ENCODE results near the gene DAPP1.

DAPP1 gene

DNA sequence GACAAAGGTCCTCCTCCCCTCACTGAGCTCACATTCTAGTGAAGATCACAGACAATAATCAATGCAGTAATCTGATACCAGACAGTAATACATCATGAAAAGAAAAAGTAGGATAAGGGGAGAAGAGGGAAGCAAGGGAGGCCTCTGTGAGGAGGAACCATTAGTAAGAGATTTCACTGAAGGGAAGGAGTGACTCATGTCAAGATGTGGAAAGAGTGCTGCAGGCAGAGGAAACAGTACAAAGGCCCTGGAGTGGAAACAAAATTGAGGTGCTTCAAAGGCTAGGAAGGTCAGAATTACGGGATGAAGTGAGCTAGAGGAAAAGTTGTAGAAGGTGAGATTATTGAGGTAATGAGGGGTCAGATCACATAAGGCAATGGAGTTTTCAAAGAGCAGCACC lies 39.5 kb downstream of the DAPP1 start:
- DNase-seq, result no peak

DNA sequence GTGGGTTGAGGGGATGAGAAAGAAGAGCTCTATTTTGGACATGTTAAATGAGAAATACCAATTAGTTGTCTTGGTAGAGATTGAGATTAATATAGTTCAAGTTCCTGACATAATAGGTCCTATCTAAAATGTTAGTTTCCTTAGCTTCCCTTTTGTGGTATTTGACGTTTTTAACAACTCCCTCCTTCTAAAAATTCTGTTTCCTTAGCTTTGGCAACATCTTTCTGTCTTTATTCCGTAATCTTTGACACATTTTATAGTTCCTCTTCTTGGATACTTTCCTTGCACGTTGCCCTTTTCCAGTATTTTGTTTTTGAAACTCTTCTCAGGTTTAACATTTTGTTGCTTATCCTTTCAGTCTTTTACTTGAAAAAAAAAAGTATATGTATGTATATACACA lies 40.7 kb downstream of the DAPP1 start:
- no peak for DNase-seq

DNA sequence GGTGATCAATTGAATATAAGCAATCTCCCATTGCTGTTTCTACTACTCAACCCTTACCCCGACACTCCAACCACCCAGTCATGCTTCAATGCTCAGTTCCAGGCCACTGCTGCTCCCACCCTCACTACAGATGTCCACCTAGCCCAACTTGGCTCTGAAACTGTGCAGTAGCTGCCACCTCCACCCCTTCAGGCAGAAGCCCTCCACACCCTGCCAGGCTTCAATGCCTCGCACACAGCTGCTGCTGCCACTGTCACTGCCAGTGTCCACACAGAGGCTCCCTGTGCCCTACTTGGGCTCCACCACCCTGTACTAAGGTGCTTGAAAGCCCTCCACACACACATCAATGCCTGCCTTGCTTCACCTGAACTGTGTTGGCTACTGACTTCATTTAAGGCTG lies 43.0 kb downstream of the DAPP1 start:
- DNase-seq, result no peak

DNA sequence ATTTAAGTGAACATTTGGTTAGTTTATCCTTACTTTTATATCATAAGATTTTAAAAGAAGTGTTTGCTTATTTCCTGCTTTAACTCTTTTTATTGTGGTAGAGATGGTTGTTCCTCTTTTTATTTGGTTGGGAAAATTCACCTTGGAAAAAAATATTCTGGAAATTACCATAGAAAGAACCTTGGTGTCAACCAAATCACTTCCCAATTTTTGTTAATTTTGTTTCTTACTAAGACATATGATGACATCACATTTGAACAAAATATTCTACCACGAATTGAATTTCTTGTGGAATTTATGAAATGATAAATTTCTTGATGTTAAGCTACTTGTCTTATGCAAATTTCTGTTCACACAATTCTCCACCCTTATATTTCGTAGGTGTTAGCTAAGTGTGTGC lies 43.9 kb downstream of the DAPP1 start:
- DNase-seq, result no peak

DNA sequence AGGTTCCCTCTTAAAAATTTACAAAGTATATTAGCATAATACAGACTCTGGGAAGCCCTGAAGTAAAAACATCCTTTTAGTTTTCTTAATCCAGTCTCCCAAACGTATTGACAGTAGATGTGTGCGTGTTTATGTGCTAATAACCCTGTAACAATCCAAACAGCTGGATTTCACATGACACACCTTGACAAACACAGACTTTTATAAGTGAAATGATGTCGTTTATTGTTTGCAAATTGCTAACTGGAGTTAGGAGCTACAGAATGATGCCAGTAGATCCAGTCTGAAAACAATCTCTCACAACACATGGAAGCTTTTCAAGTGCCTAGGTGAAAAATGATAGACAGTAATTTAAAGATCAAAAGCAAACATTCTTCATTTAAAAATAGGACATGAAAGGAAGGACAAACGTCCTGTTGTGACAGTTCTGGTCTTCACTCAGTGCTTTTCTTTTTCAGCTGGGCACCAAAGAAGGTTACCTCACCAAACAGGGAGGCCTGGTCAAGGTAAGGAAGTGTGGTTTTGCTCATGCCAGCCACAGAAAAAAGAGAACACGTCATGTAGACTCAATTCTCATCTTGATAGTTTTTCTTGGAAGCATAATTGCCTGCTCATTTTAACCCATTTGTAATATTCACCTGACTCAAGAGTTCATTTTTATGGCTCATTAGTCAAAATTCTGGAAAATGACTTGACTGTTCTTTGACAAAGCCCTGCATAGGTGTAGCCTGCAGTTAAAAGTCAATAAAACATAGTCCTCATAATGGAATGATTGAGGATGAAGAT lies 44.7 kb downstream of the DAPP1 start:
- no peak for DNase-seq

DNA sequence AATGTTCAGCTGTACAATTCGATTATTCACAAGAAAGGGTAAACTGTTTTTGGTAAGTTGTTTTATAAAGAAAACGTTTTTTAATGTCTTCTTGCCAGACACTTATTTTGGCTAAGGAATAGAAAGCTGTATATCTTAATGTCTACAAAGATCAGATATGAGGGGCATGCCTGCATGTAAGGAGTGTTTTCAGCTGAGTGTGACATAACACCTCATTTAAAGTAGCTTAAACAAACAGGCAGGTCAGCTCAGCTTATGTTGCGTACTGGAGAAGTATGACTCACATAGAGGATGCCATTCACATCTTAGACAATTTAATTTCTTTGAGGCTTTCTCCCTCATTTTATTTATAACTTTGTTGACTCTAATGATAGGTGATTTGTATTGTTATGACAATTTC lies 47.2 kb downstream of the DAPP1 start:
- DNase-seq, result no peak

DNA sequence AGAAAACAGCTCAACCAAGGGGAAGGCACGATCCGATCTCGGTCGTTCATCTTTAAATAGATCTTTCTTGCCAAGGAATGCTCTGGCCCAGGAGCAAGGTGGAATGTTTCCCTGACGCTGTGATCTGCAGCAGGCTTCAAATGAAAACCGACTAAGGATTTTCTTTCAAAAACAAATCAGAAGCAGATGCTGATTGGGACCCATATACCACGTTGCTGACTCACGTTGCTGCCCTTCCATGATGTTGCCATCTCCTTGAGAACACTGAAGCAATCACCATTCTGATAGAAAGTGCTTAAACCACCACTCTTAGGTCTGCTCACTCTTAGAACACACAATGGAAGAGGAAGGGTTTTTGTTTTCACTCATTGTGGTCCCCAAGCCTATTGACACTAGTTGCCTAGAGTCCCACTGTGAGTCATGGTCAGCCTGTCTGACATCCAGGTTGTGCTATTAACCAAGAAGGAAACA lies 51.5 kb downstream of the DAPP1 start:
- no peak for DNase-seq

DNA sequence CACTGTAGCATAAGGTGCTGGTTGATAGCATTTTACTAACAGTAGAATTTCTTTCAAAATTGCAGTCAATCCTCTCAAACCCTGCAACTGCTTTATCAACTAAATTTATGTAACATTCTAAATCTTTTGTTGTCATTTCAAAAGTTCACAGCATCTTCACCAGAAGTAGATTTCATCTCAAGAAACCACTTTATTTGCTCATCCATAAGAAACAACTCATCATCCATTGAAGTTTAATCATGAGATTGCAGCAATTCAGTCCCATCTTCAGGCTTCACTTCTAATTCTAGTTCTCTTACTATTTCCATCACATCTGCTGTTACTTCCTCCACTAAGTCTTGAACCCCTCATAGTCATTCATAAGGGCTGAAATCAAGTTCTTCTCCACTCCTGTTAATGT lies 55.9 kb downstream of the DAPP1 start:
- DNase-seq, result no peak

DNA sequence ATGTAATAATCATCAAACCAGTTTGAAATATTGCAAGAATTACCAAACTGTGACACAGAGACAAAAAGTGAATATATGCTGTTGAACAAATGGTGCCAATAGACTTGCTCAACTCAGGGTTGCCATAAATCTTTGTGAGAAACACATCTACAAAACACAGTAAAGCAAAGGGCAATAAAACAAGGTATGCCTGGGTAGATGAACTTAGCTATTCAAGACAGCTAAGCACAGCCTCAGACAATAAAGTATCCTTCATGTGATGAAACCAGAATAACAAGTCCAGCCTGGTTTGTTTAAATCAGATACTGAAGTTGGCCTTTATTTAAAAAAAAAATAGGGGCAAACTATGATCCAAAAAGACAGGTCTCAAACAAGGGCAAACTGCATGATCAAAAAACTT lies 58.4 kb downstream of the DAPP1 start:
- DNase-seq, result no peak

DNA sequence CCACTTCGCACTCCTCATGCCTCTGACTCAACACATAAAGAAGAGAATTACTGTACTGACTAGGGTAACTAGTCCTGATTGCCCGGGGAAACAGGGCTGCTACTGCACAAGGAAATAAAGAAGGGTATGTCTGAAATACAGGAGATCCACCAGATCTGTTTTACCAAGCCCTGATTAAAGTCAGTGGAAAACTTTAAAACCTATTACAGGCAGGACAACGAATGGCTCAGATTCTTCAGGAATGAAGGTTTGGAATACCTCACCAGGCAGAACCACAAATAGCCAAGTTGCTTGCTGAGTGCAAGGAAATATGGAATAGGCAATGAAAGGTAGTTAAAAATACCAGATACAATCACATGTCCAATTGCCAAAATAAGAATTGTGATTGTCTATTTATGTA lies 60.3 kb downstream of the DAPP1 start:
- no peak for DNase-seq

DNA sequence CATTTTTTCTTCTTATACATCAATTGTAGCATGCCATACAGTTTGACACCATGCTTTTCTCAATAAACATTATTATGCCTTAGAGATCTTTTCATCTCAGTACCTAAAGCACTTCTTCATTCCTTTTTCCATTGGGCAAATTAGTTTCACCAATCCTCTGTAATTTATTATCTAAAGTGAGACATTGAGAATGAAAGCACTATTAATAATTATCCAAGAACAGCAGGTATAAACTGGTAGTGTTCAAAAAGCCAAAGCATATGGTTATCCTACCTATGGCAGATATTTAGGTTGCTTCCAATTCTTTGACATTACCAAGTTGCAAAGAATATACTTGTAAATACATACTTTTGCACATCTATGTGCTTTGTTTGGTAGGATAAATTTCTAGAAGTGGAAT lies 62.0 kb downstream of the DAPP1 start:
- DNase-seq, result no peak

DNA sequence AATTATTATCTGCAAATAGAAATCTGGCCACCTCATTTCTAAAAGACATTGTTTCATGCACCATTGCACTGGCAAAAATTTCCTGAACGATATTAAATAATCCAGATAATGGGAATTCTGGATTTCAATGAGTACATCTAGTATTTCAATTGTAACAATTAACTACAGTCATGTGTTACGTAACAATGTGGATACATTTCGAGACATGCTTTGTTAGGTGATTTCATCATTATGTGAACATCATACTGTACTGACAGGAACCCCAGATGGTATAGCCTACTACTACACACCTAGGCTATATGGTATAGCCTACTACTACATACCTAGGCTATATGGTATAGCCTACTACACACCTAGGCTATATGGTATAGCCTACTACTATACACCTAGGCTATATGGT lies 62.8 kb downstream of the DAPP1 start:
- no peak for DNase-seq

DNA sequence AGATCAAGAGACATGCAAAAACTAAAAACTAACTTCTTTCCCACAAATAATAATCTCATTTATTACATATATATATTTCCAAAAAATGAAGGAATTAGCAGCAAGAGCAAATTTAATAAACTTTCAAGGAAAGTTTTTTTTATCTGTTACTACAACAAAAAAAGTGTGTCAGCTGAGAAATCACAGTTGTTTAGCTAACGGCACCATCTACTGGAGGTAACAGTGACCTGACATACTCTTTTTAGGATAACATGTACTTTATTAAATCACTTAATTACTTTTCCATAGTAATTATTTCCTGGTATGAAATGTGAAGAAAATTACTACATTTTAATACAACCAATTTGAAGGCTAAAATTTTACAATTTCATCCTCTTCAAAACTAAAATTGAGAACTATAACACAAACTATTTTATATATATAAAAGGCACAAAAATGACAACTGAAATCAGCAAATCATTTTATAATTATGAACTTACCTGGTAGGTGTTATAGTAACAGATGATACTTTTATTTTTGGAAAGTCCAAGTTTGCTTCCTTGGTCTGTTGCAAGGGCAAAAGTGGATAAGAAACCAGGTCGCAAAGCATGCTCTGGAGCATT lies 68.5 kb downstream of the DAPP1 start:
- DNase-seq, result no peak

DNA sequence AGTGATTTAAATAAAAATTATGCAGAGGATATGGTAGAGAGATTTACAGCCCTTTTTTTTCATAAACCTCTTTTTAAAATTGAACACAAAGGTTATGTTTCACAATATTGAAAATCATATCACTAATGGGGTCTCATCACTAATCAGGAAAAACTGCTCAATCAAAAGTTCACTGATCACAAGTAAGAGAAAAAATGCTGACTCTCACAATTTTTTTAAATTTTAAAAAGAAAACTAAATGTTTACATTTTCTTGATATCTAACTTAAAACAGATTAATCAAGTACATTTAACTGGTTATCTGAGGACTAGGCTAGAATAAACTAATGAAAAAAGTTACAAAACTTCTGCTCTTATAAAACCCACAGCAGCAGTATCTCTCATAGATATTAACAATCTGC lies 69.1 kb downstream of the DAPP1 start:
- no peak for DNase-seq

DNA sequence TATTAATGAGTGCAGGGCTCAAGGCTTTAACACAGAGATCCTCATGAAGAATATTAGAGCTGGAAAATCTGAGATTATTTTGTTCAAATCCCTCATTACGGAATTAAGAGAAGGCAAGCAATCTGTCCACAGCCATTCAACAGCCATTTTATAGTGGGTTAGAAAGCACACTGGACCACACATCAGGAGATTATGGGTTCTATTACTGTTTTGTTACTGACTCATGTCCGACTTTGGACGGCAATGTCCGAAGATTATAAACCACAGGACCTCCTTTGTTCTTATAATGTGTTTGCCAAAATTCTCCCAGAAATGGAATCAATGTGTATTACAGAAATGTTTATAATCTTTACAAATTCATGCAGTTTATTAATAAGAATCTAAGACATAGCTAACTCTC lies 69.5 kb downstream of the DAPP1 start:
- no peak for DNase-seq

DNA sequence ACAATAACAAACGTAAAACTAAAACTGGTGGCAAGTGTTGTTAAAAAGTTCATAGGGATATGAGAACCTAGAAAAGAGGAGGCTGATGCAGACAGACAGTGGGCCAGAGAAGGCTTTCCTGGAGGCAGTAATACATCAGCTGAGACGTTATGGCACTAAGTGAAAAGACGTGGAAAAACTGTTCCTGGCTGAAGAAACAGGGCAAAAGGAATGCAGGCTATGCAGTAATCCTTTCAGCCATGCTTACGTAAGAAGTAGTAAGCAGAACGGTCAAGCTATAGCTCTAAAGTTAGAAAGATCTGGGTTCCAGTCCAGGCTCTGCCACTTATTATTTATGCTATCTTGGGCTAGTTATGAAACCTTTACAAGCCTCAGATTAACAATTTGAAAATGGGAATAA lies 71.2 kb downstream of the DAPP1 start:
- no peak for DNase-seq

DNA sequence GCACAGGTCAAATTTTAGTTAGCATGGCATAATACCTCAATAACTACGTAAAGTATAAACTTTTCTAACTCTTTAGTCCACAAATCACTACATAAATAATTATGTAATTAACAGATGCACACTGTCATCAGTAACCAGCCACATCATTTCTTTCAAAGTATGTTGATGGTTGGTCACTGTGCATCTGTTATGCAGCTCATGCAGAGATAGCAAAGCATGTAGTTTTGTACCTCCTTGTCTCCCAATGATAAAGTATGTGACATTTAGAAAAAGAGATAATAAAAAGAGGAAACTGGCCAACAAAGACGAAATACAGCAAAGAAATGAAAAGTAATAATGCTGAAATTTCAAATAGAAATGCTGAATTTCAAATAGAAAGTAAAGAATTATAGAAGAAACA lies 74.7 kb downstream of the DAPP1 start:
- DNase-seq, result no peak

DNA sequence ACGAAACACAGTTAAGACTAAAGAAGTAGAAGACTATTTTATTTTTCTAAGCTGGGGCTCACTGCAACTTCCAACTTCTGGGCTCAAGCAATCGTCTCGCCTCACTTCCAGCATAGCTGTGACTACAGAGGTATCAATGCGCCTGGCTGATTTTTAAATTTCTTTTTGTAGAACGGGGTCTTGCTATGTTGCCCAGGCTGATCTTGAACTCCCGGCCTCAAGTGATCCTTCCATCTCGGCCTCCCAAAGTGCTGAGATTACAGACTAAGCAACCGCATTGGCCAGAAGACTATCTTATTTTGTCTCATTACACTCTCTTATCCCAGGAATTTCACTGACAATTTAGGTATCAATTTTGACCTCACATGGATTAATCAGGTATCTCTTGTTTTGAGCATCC lies 76.4 kb downstream of the DAPP1 start:
- no peak for DNase-seq

DNA sequence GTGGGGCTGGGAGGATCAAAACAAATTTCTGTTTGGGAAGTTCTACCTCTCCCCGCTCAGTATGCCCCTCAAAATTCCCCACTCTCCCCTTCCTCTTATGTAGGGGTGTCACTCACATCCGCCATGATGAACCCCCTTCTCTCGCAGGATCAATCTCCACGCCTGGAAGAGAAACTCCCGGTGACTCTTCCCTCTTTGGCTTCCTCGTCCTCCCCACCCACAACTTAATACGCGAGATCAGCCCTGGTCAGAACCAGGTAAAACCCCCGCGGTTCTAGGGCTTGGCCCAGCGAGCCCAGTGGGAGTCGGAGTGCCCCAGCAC lies 77.2 kb downstream of the DAPP1 start:
- DNase-seq, result no peak

DNA sequence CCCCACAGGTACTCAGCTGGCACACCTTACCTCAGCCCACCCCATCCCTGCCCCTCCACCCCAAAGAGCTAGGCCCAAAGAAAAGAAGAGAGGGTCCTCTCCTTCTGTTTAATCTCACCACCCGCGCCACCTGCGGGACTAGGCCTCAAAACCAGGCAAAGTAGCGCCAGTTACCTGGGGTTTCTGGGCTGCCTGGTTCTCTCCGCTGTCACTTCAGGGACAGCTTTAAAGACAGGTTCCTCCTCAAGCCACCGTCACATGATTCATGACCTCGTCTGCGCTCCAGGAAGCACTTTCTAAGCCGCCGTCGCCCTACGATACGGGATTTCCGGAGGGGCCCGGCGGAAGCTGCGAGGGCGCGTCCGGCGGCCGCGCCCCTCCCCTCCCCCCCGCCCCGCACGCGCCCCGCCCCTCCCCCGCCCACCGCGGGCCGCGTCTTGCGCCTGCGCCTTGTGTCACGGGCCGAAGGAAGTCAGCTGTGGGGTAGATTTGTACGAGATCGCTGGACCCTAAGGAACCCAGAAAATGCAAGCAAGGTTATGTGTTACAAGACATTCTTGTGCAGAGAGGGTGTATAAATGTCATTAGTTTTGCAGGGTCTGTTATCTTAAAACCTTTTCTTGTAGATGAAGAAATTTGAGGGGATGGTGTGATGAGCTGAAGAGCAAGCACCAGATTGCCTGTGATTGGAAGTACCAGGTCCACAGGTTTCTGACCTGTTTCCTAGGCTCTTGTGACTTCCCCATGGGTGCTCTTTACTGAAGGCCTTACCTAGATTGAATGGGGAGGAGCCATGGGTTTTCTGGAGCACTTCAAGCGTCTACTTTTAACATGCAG lies 77.8 kb downstream of the DAPP1 start, which contains the start of gene LAMTOR3:
Gene LAMTOR3 (minus strand): TSS at position 267 of the 837 bp plus-strand sequence. CDS start 464 bp downstream, outside the sequence.
- DNase-seq, result peak; percentile 86

DNA sequence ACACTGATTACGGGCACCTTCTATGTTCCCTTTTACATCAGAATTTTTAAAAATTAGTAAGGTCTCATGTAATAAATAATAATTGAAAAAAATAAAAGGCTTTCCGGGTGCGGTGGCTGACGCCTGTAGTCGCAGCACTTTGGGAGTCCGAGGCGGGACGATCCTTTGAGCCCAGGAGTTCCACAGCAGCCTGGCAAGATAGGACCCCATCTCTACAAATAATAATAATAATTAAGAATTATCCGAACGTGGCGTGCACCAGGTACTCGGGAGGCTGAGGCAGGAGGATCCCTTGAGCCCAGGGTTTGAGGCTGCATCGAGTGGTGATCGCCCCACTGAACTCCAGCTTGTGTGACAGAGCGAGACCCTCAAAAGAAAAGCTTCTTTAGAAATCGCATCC lies 78.4 kb downstream of the DAPP1 start:
- no peak for DNase-seq

DNA sequence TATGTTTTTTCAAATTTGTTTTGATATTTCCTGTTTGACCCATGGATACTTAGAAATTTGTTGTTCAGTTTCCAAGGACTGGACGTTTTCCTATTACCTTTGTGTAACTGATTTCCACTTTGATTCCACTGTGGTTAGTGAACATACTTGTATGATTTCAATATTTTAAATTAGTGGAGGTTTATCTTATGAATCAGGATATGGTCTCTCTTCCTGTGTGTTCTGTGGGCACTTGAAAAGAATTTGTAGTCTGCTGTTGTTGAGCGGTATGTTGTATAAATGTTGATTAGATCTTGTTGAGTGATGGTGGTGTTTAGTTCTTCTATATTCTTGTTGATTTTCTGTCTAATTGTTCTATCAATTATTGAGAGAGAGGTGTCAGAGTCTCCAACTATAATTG lies 98.8 kb downstream of the DAPP1 start:
- no peak for DNase-seq

DNA sequence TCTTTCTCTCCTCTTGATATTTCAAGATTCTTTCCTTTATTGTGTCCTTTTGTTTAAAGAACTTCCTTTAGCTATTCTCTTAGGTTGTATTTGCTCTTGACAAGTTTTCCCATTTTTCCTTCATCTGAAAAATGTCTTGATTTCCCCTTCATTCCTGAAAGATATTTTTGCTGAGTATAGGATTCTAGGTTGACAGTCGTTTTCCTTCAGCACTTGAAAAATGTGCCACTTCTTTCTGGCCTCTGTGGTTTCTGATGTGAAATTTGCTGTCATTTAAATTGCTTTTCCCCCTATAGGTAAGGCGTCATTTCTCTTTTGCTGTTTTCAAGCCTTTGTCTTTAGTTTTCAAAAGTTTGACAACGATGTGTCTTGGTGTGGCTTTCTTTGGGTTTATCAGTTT lies 100.9 kb downstream of the DAPP1 start:
- no peak for DNase-seq

DNA sequence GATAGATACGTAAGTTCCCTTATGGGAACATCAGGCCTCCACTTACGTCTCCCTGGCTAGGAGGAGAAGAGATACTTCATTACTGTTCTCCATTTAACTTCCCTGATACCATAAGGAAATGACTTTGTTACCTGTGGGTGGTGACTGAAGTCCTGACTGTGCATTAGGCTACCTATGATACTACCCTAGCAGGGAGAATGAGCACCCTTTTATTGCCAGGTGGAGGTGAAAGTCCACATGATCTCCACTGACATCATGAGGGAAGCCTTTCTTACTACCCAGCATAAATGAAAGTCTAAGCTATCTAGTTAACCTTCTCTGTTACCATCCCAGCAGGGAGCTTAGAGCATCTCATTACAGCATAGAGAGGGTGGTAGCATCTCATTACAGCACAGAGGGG lies 102.0 kb downstream of the DAPP1 start:
- DNase-seq, result no peak
